Smooth muscle cell of the umbilical artery (primary cell): ENCODE results near the gene MAGI3. TPM values are rescaled to one million over a fixed set of nuclear protein-coding genes. Genes with fewer than 3 reads are reported as not detected.

Experiments used
- total RNA-seq: library from RNA; depleted of rRNA; stranded (reverse); fragments of >200 nt; gene quantifications from 2 replicates; pipeline ENCODE4 v1.2.3, GENCODE V29; 2014

The MAGI3 gene
- total RNA-seq = 8.6 and 13.4 TPM in 2 replicates

GRCh38 chr1:113389953-113390834, at the start of gene MAGI3:
Gene MAGI3, plus strand, starts transcription at chr1:113390515. Its CDS starts 519 bp downstream, at chr1:113391034.

